ENCODE data around the gene TTC28.

TTC28 gene

DNA sequence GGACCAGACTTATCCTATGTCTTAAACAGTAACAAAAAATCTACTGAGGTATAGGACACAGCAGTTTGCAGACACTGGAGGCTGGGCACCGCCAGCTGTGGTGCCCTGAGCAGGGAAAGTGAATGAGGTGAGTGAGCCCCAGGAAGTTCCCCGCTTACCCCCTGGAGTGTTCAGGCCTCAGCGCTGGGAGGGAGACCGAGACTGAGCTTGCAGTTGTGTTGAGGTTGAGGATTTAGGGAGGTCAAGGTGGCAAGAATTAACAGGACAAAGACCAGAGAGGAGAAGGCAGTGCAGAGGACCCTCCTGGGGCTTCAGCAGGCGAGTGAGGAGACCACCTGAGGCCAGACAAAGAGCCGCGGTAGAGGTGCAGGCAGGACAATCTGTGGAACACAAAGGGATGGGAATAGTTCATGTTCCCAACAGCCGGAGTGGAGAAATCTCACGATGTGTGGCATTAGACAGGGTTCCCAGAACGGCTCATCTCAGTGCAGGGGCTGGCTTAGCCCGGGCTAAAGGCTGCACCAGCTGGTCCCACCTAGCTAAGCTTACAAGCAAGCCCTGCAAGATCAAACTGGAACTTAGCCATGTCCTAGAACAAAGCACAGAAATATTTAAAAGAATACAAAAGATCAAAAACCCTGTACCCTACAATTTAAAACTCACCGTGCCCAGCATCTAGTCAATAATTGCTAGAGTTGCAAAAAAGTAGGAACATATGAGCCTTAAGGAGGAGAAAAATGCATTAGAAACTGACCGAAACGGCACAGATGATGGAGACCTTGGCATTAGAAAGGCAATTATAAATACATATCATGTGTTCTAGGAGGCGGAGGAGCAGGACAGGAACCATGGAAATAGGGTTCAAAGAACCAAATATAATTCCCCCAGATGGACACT lies 713.2 kb downstream of the TTC28 start:
- DNase-seq (ENCODE audit: low spot score): no peak

DNA sequence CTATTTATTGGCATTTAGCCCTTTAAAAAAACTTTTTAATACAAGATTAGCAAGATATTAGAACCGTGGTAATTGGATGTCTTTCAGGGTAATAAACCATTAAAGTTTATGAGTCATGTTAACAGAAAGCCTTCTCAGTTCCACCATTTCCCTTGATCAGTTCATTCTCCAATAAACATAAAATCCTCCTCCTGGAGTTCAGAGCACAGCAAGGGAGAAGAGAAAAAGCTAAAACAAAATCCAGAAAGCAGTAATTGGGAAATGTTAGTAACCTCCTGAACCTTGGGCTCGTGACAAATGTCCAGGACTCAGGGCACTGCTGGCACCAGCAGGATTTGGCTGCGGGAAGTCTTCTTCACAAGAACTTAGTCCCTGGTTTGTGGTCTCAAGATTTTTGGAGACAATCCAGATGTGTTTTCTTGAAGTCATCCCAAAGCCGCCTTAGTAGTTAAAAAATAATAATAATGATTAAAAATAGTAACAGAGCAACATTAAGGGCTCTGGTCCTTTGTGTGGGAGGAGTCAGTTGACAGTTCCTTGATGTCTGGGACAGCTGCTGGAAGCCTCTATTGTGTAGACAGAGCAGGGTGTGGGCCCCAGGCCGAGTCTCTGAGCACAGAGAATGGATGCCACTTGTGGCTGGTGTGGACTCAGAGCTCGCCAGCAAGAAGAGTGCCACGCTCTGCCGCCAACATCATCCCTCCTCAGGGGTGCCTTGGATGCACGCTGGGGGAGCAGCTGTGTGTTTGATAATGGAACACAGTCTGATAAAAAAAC lies 717.2 kb downstream of the TTC28 start:
- DNase-seq (ENCODE audit: low spot score): no peak

DNA sequence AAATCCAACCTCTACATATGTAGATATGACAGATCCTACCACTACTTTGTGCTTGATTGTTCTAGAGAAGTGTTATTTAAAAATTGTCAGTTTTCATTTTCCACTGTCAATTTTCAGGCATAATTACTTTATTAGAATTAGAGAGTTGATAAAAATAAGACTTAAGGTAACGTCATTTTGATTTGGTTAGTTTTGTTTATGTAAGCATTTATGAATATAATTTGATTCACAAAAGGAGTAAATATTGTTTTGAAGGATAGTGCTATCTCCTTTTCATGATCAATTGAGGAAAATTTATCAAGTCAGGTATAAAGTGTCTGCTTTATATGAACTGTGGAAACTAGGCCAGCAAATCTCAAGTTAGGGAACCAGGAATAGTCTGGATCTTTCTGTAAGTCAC lies 718.0 kb downstream of the TTC28 start:
- no peak for DNase-seq (ENCODE audit: low spot score)

DNA sequence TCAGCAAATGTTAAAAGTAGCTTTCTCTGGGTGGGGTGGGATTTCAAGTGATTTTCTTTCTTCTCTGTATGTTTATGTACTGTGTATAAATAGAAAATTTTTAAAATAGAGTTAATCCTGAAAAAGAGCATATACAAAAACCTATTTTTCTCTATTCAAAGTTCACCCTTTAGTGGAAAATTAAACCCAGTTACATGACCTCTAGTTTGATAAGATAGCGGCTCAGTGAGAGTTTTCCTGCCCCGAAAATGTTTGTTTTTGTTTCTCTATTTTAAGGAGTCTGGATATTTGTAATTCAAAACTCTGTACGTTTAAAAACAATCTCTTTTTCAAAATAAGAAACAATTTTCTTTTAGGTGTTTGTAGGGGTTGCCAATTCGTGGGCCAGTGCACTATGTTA lies 718.5 kb downstream of the TTC28 start:
- DNase-seq (ENCODE audit: low spot score): no peak

DNA sequence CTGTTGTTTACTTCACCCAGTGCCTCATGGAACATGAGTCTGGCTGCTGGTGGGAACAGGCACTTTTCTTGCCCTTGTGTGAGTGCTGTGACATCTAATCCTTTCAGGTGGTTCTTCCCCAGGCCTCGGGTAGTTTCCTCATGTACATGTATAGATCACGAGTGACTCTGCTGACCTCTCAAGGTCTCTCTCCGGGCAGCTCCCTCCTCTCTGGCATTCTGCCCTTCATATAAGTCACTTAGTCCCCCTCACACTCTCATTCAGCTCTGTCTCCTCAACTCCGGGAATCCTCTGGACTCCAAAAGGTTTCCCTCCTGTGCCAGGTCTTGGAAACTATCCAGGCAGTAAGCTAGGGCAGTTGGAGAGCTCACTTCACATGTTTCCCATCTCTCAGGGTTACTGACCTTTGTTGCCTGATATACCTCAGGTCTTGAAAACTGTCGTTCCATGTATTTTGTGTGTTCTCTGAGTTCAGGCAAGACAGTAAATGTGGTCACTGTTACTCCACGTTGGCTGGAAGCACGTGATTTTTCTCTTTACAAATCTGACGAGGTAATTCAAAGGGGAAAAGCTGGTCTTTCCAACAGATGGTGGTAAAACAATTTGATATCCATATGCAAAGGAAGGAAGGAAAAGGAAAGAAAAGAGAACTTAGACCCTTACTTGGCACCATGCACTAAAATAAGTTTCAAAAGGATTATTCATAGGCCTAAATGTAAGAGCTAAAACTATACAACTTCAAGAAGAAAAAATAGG lies 720.1 kb downstream of the TTC28 start:
- no peak for DNase-seq (ENCODE audit: low spot score)

DNA sequence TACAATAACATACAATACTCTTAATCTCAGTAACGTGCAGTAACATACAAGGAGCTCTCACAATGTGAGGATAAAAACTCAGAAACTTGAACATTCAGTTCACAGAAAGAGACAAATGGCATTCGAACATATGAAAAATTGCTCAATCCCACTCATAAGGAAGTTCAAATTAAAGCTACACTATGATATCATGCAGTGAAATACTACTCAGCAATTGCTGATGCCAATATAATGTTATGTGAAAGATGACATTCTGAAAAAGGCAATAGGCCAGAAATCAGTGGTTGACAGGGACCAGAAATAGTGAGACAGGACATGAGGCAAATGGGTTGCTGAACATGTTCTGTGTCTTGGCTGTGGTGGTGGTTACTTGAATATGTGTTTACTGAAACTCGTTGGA lies 726.9 kb downstream of the TTC28 start:
- no peak for DNase-seq (ENCODE audit: low spot score)

DNA sequence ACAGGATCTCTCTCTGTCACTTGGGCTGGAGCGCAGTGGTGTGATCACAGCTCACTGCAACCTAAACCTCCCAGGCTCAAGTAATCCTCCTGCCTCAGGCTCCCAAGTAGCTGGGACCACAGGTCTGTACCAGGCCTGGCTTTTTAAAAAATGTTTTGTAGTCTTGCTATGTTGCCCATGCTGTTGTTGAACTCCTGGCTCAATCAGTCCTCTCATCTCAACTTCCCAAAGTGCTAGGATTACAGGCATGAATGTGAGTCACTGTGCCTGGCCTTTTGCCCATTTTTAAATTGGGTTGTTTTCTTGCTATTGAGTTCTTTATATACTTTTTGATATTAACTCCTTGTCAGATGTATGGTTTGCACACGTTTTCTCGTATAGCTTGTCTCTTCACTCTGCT lies 727.5 kb downstream of the TTC28 start:
- DNase-seq (ENCODE audit: low spot score): no peak

DNA sequence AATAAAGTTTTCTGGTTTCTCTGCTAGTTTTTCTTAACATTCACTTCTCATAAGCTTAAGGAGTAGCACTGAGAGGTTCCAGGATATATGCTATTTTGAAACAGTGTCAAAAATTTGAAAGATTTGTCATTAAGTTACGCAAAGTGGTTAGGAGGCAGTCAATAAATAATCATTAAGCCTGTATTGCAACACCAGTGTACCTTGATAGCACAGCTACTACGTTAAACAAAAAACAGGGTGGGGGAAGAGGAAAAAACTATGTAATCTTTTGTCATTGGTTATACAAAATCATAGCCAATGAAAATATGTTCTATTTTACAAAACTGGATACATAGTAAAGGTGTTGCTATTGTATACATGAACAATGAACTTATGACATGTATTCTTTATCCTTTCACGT lies 730.2 kb downstream of the TTC28 start:
- DNase-seq (ENCODE audit: low spot score): no peak

DNA sequence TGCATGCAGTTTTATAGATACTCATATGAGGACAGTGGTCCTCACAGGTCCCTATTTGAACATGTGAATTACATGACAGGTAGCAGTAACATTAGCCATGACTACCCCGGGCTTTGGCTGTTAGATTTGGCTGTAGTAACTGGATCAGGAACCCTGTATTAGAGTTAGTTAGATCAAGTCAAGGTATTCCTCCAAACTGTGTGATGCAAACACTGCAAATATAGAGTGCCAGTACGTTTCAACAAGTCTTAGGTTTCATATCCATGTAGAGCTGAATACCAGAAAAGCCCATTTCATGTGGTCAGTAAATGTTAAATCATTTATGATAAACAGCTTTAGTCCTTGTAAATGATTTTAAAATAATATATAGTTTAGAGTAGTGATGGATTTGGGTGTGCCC lies 731.1 kb downstream of the TTC28 start:
- no peak for DNase-seq (ENCODE audit: low spot score)

DNA sequence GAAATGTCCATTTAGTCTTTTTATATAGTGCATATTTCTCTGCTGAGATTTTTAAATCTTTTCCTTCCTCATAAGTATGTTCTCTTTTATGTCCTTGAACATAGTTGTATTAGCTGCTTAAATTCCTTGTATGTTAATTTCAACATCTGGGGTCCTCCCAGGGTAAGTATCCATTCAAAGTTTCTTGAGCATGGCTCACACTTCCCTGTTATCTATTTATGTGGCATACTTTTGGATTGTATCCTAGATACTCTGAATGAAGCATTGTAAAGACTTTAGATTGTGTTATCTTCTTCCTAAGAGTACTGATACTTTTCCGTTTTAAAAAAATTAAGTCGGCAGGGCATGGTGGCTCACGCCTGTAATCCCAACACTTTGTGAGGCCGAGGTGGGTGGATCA lies 732.2 kb downstream of the TTC28 start:
- no peak for DNase-seq (ENCODE audit: low spot score)

DNA sequence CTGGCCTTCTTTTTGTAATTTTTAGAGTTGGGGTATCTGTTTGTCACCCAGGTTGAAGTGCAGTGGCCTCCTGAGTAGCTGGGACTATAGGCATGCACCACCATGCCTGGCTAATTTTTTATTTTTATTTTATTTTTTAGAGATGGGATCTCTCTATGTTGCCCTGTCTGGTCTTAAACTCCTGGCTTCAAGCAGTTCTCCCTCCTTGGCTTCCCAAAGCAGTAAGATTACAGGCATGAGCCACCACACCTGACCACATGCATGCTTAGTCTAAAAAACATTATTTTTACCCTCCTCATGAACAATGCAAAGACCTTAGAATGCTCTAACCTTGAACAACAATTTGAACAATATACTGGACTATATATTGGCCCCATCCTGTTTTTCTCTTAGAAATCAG lies 738.5 kb downstream of the TTC28 start:
- DNase-seq (ENCODE audit: low spot score): no peak

DNA sequence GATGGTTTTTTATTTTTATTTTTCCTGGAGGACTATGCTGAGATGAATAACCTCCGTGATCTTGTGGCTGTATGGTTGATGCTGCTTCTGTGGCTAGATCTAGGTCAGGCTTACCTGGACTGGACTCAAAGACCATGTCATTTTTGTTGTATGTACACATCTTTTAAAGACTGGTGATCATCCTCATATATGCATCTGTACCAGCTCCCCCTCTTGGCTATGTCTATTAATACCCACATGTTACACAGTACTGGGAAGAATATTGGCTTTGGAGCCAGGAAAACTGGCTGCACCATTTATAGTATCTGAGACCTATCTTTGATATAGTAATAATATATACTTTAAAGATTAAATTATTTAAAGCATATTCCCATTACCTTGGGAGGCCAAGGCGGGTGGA lies 742.2 kb downstream of the TTC28 start:
- DNase-seq (ENCODE audit: low spot score): no peak

DNA sequence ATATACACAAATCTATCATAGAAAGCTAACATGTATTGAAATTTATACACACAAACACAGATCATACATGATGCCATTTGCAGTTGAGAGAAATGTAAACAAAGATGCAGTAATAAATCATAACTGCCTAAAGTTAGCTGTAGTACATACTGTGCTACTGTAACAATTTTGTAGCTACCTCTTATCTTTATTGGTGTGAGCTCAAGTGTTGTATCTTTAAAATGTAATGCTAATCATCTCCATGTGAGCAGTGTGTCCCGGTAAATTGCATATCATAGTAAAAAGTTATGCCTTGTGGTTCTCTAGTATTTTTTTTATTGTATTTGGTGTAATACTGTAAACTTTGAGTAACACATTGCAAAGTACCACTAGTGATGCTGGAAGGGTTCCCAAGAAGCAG lies 743.7 kb downstream of the TTC28 start:
- DNase-seq (ENCODE audit: low spot score): no peak

DNA sequence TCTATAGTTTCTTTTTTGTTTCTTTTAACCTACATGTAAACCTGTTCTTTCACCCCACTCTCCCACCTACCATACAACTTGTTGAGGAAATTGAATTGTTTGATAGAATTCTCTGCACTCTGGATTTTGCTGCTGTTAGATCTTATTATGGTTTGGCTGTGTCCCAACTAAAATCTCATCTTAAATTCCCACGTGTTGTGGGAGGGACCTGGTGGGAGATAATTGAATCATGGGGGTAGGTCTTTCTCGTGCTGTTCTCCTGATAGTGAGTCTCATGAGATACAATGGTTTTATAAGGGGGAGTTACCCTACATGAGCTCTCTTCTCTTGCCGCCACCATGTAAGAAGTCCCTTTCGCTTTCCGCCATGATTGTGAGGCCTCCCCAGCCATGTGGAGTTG lies 745.6 kb downstream of the TTC28 start:
- no peak for DNase-seq (ENCODE audit: low spot score)

DNA sequence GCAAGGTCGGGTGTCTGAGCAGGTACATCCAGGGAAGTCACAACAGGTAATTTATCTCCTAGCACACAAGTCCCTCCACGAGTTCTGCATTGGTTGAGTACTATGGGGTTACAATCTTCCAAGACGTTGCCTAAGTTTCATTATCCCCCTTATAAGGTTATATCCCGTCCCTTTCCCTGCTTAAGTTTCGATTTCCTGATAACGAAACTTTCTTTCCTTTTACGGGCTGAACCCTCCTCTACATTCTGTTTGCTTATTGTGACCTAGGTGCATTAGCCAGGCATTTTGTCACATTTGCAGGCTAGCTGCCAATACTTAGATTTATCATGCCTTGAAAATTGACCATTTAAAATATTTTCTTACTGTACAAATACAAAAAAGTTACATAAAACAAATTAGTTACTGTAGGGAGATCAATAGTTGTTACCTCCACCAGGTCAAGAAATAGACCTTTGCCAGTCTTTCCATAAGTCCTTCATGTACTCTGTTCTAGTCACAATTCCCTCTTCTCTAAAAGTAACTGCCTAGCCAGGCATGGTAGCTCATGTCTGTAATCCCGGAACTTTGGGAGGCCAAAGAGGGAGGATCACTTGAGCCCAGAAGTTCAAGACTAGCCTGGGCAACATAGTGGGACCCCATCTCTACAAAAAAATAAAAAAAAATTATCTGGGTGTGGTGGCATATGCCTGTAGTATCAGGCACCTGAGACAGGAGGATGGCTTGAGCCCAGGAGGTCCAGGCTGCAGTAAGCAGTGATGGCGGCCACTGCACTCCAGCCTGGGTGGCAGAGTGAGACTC lies 746.3 kb downstream of the TTC28 start:
- DNase-seq (ENCODE audit: low spot score): no peak

DNA sequence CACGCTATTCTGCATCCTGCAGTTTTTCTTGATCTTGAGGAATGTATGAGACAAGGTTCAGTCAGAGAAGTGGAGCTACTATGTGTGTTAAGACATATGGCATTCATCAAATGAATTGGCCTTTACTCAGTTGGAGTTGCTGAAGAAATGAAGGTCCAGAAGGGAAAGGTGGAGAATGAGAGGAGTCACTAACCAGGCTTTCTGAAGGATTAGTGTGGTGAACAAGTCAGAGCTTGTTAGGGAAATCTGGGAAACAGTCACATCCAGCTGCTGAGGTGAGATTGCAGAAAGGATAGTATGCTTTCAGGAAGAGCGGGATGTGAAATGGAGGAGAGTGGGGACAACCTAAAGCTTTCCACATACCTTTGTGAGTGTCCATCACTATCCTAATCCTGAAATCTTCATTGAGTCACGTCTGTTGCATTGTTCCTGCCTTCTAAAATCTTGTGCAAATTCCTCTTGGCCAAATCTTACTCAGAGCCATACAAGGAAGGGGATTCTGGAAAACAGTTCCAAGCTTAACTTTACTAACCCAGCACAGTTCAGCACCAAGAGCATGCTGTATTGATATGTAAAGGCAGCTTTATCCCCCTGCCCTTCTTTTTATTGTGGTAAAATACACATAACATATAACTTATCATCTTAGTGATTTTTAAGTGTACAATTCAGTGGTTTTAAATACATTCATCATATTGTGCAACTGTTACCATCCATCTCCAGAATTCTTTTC lies 749.1 kb downstream of the TTC28 start:
- DNase-seq (ENCODE audit: low spot score): no peak
